HL-60 (cell line): ENCODE measurements around the gene ARHGEF17.

Experiments used
- DNase-seq, 2 experiments: peaks; one replicate each; pipeline ENCODE4 v3.0.0-alpha.2; 2010 to 2020; ENCODE audit warnings: low read depth in 1 of 2, low spot score in 1 of 2
- H3K27ac ChIP-seq: fragments of 250-450 bp; sonication (Bioruptor Pico); replicated peaks from 2 replicates; pipeline ENCODE4 v1.5.1; 2020; ENCODE audit warnings: mild to moderate bottlenecking, moderate library complexity
- H3K27me3 ChIP-seq: fragments of 250-450 bp; sonication (Bioruptor Pico); 2 replicates; pipeline ENCODE4 v1.5.1; 2021; ENCODE audit warnings: mild to moderate bottlenecking, moderate library complexity; ENCODE audit not compliant: insufficient read depth, poor library complexity, severe bottlenecking
- H3K4me3 ChIP-seq: replicated peaks from 2 replicates; pipeline ENCODE4 v1.5.1; 2011; ENCODE audit warnings: mild to moderate bottlenecking, control low read depth, low read length; ENCODE audit not compliant: insufficient read depth
- GABPA ChIP-seq: IDR thresholded peaks from 2 replicates; pipeline ENCODE4 v1.6.1; 2012; ENCODE audit warnings: low read depth
- POLR2AphosphoS5 ChIP-seq: IDR thresholded peaks from 2 replicates; pipeline ENCODE4 v1.6.1; 2012; ENCODE audit warnings: low read depth
- SPI1 ChIP-seq: IDR thresholded peaks from 2 replicates; pipeline ENCODE4 v1.6.1; 2012; ENCODE audit warnings: low read depth, mild to moderate bottlenecking, borderline replicate concordance
- TF ChIP-seq, protein P1 (sequence below): IDR thresholded peaks from 2 replicates; pipeline ENCODE4 v1.6.1; 2012; ENCODE audit warnings: low read depth; ENCODE audit not compliant: insufficient replicate concordance
- TF ChIP-seq, protein P2 (sequence below): IDR thresholded peaks from one replicate; pipeline ENCODE4 v1.5.1; 2011; ENCODE audit warnings: low read length, control low read depth, inconsistent platforms; ENCODE audit not compliant: insufficient read depth

ARHGEF17 gene

DNA sequence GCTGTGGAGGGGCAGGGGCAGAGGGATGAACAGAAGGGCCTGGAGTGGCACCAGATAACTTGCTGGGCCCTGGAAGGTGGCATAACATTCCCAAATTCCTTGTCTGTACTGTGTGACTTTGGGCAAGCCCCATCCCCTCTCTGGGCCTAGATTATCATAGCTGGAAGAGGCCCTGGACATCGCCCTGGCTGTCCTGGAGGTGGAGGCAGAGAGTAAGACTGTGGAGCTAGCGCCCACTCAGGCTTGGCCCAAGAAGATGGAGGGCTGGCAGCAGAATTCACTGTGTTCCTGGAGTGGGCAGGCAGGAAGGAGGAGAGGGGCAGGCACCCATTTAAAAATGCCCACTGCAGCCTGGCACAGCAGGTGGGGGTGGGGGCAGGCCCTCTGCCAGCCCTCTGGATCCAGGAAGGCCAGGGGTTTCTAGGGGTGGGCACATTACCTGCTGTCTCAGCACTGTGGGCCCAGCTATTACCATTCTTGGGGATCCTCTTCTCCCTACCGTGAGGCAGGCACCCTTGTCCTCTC, 22.6 kb downstream of the ARHGEF17 start:
- TF ChIP-seq, protein P1, sequence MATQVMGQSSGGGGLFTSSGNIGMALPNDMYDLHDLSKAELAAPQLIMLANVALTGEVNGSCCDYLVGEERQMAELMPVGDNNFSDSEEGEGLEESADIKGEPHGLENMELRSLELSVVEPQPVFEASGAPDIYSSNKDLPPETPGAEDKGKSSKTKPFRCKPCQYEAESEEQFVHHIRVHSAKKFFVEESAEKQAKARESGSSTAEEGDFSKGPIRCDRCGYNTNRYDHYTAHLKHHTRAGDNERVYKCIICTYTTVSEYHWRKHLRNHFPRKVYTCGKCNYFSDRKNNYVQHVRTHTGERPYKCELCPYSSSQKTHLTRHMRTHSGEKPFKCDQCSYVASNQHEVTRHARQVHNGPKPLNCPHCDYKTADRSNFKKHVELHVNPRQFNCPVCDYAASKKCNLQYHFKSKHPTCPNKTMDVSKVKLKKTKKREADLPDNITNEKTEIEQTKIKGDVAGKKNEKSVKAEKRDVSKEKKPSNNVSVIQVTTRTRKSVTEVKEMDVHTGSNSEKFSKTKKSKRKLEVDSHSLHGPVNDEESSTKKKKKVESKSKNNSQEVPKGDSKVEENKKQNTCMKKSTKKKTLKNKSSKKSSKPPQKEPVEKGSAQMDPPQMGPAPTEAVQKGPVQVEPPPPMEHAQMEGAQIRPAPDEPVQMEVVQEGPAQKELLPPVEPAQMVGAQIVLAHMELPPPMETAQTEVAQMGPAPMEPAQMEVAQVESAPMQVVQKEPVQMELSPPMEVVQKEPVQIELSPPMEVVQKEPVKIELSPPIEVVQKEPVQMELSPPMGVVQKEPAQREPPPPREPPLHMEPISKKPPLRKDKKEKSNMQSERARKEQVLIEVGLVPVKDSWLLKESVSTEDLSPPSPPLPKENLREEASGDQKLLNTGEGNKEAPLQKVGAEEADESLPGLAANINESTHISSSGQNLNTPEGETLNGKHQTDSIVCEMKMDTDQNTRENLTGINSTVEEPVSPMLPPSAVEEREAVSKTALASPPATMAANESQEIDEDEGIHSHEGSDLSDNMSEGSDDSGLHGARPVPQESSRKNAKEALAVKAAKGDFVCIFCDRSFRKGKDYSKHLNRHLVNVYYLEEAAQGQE = no peak
- no peak for TF ChIP-seq GABPA
- no peak for TF ChIP-seq POLR2AphosphoS5
- TF ChIP-seq, protein P2, sequence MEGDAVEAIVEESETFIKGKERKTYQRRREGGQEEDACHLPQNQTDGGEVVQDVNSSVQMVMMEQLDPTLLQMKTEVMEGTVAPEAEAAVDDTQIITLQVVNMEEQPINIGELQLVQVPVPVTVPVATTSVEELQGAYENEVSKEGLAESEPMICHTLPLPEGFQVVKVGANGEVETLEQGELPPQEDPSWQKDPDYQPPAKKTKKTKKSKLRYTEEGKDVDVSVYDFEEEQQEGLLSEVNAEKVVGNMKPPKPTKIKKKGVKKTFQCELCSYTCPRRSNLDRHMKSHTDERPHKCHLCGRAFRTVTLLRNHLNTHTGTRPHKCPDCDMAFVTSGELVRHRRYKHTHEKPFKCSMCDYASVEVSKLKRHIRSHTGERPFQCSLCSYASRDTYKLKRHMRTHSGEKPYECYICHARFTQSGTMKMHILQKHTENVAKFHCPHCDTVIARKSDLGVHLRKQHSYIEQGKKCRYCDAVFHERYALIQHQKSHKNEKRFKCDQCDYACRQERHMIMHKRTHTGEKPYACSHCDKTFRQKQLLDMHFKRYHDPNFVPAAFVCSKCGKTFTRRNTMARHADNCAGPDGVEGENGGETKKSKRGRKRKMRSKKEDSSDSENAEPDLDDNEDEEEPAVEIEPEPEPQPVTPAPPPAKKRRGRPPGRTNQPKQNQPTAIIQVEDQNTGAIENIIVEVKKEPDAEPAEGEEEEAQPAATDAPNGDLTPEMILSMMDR = no peak
- TF ChIP-seq SPI1 = no peak
- DNase-seq = no peak
- no peak overlapping the region for H3K4me3 ChIP-seq
- H3K27ac ChIP-seq = no peak overlapping the region
- H3K27me3 ChIP-seq = no peaks in the 10 kb centered on the region

DNA sequence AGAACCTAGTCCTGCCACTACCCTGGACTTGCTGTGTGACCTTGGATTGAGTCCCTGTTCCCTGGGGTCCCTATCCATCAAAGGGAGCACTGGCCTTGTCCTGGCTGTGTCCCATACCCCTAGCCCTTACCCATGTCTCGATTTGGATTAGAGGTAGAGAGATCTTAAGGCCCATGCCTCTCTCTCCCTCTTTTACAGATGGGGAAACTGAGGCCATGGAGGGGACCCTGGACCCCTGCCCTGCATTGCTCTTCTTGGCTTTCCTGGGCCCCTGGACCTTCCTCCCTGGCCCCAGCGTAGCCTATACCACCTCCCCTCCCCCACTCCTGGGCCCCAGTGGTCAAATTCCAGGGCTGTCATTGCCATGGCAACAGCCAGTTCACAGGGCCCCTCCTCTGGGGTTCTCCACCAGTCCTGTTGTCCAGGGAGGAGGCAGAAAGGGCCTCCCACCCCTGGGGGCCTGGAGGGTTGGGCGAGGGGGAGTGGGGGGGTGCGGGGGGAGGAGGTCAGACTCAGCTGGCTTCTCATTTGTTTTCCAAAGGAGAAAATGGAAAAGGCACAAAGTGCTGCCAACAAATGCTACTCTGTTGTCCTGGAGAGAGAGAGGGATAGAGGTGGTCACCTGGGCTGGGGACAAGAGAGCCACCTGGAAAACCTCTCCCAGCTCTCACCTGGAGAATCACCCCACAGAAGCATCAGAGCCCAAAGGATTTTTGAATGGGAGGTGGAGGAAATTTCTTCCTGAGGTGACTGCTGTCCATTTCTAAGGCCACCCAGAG, 23.3 kb downstream of the ARHGEF17 start:
- DNase-seq = no peak
- Histone ChIP-seq H3K27me3 (no peaks in the 10 kb centered on the region), H3K4me3 (no peak overlapping the region), H3K27ac (no peak overlapping the region)
- TF ChIP-seq, protein P1 = no peak
- TF ChIP-seq, protein P2 = no peak
- TF ChIP-seq SPI1 (no peak), POLR2AphosphoS5 (no peak), GABPA (no peak)

DNA sequence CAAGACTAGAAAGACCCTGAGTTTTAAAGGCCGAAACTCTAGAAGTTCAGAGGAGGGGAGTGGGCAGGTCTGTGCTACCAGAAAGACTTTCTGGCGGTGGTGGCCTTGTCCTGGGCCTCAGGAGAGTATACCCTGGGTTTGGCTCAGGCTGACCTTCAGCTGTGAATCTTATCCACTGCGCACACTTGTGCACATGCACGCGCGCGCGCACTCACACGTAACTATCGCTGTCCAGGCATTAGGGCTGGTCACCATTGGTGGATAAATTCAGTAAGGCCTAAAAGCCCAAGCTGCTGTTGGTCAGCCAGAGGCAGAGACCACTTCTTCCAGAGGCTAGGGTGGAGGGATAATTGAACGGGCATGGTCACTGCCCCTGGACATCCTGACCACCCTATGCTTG, 25.1 kb downstream of the ARHGEF17 start:
- DNase-seq = no peak
- no peak overlapping the region for H3K27ac ChIP-seq
- no peaks in the 10 kb centered on the region for H3K27me3 ChIP-seq
- H3K4me3 ChIP-seq = no peak overlapping the region
- TF ChIP-seq, protein P2 = no peak
- no peak for TF ChIP-seq POLR2AphosphoS5
- no peak for TF ChIP-seq SPI1
- TF ChIP-seq, protein P1 = no peak
- no peak for TF ChIP-seq GABPA
